H54 (cell line): Measurements from ENCODE around the gene GPR135.

Source experiments
- DNase-seq: peaks from one replicate; pipeline ENCODE4 v3.0.0; 2011; ENCODE audit warnings: low spot score, mixed read lengths; ENCODE audit not compliant: insufficient read length
- FAIRE-seq: peaks from 3 replicates; lab custom pipeline; 2011; peaks lifted over from hg19 to GRCh38; lab: Jason Lieb, UNC
- POLR2A ChIP-seq: IDR thresholded peaks from 2 replicates; pipeline ENCODE4 v1.6.1; 2011; ENCODE audit warnings: low read depth, mild to moderate bottlenecking, low read length

Gene GPR135

GRCh38 chr14:59483363-59483762 lies 18.2 kb upstream of the GPR135 start:
- TF ChIP-seq POLR2A, result no peak
- DNase-seq, result no peak
- no peak for FAIRE-seq

DNA sequence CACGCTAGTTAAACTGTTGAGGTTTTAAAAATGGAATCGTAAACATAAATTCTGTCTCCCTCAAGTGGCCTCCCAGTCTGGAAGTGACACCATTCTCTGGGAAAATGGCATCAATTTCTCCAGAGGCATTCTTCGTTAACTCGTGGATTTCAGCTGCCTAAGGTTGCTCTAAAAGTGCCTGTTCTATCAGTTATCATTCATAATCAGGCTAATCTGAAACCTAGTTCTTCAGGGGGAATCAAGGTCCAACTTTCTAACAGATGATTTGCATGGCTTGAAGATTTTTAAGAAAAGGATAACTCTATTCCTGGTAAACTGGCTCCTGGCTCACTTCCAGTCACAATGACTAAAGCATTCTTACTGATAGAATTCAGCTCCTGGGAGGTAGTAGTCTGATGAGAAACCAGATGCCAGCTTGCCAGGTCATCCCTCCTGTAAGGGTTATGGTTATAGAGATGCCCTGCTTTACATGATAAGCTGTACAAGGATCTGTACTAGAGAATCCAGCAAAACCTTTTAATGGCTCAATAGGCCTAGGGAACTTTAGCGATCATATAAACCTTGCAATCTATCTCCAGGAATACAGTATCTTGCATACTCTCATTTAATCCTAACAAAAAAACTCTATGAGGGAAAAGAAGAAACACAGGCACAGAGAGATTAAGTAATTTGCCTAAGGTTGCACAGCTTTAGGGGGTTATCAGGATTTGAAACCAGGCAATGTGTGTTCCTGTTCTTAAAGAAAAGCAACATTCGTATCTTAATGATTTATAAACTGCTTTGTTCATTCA lies 17.6 kb upstream of the GPR135 start:
- TF ChIP-seq POLR2A, result no peak
- DNase-seq, result peak; percentile 32
- FAIRE-seq, result peak; percentile 53

DNA sequence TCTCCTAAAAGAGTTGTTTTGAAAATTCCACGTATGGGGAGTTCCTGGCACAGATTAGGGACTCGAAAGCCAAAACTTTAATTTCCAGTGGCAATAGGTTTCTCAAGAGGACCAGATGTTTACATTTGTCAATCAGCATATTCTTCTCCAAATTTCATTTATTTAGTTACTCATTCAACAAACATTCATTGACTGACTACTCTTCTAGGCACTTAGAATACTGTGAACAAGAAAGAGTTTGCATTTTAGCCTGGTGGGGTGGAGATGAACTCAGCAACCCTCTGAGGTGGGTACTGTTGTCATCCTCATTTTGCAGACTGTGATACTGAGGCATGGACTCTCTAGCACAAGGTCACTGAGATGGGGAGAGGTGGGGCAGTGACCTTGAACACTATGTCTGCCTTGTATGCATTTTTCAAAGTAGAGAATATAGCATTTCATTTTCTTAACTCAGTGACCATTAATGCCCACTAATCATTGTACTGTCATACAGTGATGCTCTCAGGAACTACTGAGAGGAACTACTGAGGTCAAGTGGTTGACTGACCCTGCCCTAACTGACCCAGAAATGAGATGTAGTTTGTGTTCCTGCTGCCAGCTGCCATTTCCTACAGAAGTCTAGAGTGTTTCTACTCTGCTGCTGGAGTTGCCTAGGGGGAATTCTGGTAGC lies 16.8 kb upstream of the GPR135 start:
- FAIRE-seq, result no peak
- no peak for TF ChIP-seq POLR2A
- no peak for DNase-seq

DNA sequence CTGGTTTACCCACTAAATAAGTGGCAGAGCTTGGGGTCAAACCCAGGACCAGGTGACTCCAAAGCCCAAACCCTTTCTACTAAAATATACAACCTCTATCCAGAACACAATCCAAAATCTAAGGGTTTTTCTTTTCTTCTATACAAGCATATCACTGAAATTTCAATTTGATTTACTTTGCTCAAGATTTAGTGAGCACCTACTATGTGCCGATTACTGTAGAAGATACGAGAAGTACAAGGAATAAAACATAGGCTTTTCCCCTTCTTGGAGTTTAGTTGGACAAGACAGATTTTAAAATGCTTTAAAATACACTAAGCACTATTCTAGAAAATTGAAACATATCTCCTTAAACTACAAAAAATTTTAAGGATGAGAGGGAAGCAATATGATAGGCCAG lies 16.2 kb upstream of the GPR135 start:
- no peak for TF ChIP-seq POLR2A
- FAIRE-seq (no peak), DNase-seq (no peak)

- FAIRE-seq, result no peak
- DNase-seq, result no peak
- no peak for TF ChIP-seq POLR2A
Observed at GRCh38 chr14:59480166-59480565, 15.0 kb upstream of the GPR135 start.

DNA sequence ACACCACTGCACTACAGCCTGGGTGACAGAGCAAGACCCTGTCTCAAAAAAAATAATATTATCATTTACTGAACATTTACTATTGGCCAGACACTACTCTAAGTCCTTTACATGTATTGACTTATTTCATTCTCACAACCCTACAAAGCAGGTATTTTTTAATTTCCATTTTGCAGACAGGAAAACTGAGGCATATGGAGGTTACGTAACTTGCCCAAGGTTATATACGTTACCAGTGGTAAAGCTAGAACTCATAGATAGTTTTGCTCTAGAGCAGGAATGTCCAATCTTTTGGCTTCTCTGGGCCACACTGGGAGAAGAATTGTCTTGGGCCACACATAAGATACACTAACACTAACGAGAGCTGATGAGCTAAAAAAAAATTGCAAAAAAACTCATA lies 13.4 kb upstream of the GPR135 start:
- FAIRE-seq, result no peak
- no peak for TF ChIP-seq POLR2A

GRCh38 chr14:59475709-59476108 lies 10.5 kb upstream of the GPR135 start:
- DNase-seq (no peak), FAIRE-seq (no peak)
- no peak for TF ChIP-seq POLR2A

More for the DNA sequence above, 13.4 kb upstream of the GPR135 start:
- no peak for DNase-seq

DNA sequence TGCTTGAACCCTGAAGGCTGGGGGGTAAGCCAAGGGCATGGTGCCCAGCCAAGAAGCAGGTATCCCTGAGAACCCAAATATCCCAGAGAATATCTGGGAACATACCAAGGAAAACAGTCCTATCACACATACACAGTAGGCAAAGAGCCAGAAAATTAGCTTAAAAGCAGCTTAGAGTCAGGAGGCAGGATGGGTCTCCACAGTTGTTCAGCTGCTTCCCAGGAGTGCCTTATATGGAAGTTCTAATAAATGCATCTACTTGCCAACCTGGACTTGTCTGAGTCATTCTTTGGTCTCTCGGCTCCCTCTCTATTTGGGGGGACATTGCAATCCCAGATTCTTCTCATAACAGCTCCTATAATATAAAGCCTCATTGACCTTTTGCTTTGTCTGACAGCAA lies 9.0 kb upstream of the GPR135 start:
- DNase-seq, result no peak
- no peak for FAIRE-seq

DNA sequence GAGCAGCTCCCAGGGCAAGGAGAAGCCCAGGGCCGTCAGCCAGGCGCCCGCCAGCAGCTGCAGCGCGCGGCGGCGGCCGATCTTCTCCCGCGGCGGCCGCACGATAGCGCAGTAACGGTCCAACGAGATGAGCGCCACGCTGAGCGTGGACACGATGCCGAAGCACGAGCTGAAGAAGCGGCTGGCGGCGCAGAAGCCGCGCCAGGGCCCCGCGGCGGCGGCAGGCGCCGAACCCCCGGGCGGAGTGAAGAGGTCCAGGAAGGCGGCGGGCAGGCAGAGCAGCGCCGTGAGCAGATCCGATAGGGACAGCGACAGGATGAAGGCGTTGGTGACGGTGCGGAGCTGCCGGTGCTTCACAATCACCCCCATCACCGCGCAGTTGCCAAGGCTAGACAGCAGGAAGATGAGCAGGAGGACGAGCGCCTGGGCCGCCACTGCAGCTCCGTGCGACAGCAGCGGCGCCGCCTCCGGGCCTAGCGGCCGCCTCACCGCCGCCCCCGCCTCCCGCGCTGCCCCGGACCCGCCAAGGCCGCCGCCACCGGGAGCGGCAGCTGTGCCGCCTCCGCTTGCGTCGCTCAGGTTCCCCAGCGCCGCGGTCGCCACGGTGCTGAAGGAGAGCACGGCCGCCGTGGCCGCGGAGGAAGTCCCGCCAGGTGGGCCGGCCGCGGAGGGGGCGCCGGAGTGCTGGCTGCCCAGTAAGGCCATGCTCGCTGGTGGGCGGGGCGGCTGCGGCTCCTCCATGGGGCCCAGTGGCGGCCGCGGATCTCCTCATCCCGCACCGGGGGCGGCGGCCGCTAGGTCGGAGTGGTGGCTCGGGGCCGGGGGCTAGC lies 479 bp downstream of the GPR135 start:
- FAIRE-seq (no peak), DNase-seq (no peak)
- no peak for TF ChIP-seq POLR2A

More for the DNA sequence above, 9.0 kb upstream of the GPR135 start:
- no peak for TF ChIP-seq POLR2A

- FAIRE-seq (no peak), DNase-seq (no peak)
- TF ChIP-seq POLR2A, result no peak
Observed at GRCh38 chr14:59463787-59464485, 1.2 kb downstream of the GPR135 start.

DNA sequence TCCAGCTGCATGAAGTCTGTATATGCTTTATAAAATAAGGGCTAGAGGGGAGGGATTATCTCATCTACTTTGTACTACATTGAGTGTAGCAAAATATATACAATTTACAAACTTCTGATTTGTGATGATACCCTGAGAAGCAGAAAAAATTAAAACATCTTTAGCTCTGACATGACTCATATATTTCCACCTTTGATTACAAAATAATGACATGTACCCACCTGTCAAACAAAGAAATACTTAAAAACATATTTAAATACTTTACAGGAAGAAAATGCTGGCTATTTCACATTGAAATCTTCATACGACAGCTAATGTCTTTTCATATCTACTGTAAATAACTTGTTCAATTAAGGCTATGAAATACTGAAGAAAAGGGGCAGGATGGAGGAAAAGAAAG lies 3.3 kb downstream of the GPR135 start:
- FAIRE-seq, result no peak
- no peak for DNase-seq
- TF ChIP-seq POLR2A, result no peak

DNA sequence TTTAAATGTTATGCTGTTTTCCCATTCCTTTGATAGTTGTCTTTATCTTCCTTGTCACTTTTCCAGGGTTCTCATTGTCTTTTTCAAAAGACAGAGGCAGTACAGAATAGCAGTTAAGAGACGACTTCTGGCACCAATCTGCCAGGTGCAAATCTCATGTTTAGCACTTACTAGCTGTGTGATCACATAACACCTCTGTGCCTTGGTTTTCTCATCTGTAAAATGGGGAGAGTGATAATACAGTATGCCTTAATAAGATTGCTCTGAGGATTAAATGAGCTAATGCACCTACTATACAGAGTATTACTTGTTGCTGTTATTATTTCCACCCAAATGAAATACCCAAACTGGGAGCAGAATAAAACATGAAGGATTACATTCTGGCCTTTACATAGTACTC lies 4.8 kb downstream of the GPR135 start:
- DNase-seq (no peak), FAIRE-seq (no peak)
- no peak for TF ChIP-seq POLR2A

GRCh38 chr14:59458486-59458885 lies 6.7 kb downstream of the GPR135 start:
- DNase-seq (no peak), FAIRE-seq (no peak)
- no peak for TF ChIP-seq POLR2A

DNA sequence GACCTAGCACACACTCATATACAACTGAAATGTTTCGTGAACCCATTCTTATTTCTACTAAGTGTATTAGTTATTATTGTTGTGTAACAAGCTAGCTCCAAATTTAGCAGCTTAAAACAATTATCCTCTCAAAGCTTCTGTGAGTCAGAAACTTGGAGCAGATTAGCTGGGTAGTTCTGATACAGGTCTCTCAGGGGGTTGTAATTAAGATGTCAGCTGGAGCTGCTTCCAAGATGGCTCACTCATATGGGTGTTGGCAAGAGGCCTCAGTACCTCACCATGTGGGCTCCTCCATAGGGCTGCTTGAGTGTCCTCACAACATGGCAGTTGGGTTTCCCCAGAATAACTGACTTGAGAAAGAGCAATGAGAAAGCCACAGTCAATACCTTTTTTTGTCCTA lies 9.8 kb downstream of the GPR135 start:
- FAIRE-seq (no peak), DNase-seq (no peak)
- no peak for TF ChIP-seq POLR2A
